ENCODE data around the gene OAF.
"Not testable (repeated sequence)": the region's sequence is repeated elsewhere in the genome, so short reads cannot be mapped to it uniquely, and the experiment has no call there.

Gene OAF

DNA sequence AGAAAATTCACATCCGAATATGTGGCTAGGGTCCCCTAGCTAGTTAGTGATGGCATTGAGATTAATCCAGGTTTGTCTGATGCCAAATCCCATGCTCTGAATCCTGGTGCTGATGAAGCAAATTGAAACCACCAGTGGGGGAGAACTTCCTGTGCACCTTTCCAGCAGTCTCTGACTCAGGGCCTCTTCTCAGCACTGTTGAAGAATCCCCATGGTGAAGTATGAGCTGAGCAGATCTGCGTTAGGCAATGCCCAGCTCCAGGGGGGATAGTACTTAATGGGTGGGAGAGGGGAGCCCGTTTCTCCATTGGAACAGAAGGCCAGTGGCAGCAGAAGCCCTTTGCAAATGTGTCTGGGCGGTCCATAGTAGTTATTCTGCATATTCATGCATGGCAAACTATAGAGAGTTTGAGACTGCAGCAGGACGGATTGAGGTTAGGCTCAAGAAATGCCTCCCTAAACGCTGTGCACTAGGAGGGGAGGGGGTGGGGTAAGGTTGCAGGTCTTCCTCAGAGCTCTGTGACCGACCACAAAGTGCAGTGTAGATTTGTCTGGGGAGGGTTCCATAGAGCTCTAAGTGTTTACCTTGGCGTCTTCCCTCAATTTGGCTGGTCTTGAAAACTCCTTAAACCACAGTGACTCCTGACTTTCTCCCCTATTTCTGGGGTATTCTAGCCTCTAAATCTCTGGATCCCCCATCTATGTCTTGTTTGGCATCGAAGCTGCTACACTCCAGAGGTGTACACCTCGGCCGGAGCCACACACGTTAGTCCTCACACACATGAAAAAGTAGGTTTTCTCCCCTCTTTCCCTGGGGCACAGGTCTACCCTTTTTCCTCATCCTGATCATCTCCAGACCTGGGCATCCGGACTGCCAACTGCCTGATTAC is 33.9 kb downstream of the OAF start:
- DNase-seq (ENCODE audit: low spot score) = no peak

- DNase-seq (ENCODE audit: low spot score) = no peak
Observed at GRCh38 chr11:120245434-120245833, 34.6 kb downstream of the OAF start.

DNA sequence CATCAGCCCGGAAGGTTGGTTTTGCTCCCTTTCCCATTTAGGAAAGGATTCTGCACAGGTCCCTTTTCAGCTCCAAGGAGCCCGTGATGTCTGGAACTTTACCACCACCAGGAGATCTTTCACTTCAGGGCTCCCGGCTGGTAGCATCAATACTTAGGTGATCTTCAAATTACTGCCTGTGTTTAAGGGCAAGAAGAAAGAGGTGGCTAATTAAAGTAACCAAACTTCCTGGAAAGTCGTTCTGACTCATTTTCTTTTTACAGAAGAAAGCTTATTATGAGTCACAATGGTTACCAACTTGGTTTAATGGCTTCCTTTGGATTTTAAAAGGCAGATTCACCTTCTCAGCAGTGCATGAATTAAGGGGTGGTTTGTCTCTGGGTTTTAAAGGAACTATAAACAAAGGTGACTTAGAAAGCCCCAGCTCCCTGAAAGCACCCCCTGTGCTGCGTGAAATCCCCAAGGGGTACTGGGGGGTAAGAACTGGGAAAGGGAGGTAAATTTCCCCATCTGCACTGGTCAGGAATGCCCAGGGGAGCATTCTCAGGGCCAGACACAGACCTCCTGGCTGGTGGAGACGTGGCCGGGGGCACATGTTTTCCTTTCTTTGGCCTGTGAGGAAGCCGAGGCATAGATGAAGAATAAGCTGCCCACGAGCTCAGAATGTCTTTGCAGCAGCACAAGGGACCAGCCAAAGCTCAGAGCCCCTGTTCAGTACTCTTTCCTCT is 37.9 kb downstream of the OAF start:
- no peak for DNase-seq (ENCODE audit: low spot score)

GRCh38 chr11:120249279-120250262 is 38.7 kb downstream of the OAF start:
- DNase-seq (ENCODE audit: low spot score) = no peak

DNA sequence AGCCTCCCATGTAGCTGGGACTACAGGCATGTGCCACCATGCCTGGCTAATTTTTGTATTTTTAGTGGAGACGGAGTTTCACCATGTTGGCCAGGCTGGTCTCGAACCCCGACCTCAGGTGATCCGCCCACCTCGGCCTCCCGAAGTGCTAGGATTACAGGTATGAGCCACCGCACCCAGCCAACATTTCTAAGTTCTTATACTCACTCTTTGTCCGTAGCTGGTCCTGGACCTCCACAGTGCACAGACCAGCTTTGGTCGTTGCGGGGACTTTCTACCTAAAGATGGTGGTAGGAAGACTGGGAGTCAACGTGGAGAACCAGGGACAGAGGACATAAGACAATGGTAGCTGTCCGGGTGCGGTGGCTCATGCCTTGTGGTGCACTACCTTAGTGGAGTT is 42.5 kb downstream of the OAF start:
- not testable (repeated sequence) for DNase-seq (ENCODE audit: low spot score)

- peak; percentile 64 for DNase-seq (ENCODE audit: low spot score)
Observed at GRCh38 chr11:120254788-120255518, 44.1 kb downstream of the OAF start.

GRCh38 chr11:120255519-120255866 is 44.7 kb downstream of the OAF start:
- DNase-seq (ENCODE audit: low spot score) = no peak

DNA sequence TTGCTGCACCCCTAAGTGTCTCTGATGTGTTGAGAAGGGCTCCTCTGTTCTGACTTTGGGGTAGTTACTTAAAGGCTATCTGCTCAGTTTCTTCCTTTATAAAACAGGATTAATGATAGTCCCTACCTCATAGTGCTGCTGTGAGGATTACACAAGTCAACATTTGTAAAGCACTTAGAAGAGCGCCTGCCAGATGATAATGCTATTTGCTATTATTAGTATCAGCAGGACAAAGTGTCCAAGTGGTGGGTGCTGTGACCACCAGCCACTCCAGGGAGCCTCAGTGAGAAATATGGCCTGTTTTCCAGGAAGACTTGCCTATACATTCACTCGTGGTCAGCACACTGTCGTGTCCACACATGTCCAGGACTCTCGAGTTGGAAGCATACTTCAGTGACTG is 45.3 kb downstream of the OAF start:
- no peak for DNase-seq (ENCODE audit: low spot score)

DNA sequence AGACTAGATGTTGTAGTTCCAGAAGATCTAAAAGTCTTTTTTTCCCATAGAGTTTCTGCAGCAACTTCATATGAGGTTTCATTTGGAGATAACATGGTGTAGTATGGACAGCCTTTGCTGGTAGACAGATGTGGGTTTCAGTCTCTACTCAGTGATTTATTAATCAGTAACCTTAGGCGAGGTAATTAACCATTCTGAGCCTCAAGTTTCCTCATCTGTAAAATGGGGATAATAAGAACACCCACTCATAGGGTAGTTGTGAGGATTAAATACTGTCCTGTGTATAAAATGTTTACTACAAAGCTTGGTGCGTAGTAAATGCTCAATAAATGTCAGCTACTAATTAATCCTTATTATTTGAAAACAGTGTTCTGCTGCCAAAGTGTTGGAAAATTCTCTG is 45.9 kb downstream of the OAF start:
- no peak for DNase-seq (ENCODE audit: low spot score)

DNA sequence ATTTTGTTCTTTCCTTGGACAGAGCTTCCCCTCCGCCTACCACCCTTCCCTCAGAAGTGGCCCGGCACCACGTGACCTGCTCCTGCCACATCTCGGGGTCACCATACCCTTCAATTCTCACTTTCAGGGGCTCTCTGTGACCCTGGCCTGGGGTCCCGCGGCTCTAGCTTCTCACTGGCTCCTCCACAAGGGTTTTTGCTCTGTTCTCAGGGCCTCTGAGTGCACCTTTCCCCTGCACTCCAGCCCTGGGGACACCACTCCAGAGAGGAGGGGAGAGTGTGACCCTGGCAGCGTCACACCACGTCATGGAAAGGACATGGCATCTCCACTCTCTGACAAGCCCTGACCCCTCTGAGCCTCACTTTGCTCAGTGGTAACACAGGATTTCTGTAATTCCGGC is 46.5 kb downstream of the OAF start:
- no peak for DNase-seq (ENCODE audit: low spot score)

DNA sequence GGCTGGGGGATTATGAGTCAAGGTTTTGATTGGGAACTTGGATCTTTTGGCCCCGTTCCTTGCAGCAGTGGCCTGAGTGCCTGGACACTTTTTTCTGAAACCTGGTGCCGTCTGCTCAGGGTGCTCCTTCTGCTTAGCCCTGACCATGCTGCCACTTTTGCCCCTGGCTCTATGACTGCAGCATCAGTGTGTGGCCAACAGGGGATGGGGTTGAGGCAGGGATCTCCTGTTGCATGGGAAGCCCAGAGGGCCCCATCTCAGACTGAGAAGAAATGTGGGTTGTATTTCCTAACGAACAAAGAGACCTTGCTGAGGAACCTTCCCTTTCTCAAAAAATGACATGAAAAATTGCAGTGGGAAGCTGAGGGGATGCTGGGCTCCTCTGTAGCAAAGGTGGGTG is 47.8 kb downstream of the OAF start:
- DNase-seq (ENCODE audit: low spot score) = no peak

GRCh38 chr11:120259241-120259640 is 48.4 kb downstream of the OAF start:
- no peak for DNase-seq (ENCODE audit: low spot score)

GRCh38 chr11:120259988-120260565 is 49.2 kb downstream of the OAF start:
- DNase-seq (ENCODE audit: low spot score) = no peak

GRCh38 chr11:120260616-120261015 is 49.8 kb downstream of the OAF start:
- DNase-seq (ENCODE audit: low spot score) = no peak

DNA sequence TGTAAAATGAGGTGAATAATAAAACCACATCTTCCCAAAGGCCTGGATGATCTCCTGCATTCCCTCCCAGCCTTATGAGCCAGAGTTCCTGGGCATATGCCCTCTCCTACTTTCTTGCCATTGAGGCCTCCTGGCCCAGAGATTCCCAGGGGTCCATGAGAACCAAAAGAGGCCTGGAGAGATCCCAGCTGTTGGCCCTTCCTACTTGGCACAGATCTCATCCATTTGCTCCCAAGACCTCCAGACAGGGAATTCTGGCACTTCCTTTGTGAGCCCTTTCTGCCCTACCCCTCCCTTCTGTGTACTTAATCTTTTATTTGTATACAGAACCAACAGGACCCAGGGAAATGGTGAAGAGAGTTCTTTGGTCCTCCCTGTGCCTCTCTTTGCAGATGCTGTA is 50.5 kb downstream of the OAF start:
- no peak for DNase-seq (ENCODE audit: low spot score)

DNA sequence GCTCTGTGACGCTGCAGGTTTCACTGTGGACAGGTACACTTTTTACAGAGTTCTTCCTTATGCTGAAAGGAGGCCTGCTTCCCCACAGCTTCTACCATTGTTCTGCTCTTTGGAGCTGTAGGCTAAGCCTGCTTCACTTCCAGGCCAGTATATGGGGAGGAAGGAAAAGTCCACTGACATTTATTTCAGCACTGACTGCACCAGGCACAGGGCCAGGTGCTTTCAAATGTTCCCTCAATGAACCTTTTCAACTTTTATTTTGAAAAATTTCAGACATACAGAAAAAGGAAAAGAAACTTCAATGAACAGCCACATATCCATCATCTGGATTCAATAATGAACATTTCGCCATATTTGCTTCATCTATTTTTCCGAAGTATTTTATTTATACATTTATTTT is 51.1 kb downstream of the OAF start:
- DNase-seq (ENCODE audit: low spot score) = no peak

GRCh38 chr11:120267319-120267718 is 56.5 kb downstream of the OAF start:
- DNase-seq (ENCODE audit: low spot score) = no peak

DNA sequence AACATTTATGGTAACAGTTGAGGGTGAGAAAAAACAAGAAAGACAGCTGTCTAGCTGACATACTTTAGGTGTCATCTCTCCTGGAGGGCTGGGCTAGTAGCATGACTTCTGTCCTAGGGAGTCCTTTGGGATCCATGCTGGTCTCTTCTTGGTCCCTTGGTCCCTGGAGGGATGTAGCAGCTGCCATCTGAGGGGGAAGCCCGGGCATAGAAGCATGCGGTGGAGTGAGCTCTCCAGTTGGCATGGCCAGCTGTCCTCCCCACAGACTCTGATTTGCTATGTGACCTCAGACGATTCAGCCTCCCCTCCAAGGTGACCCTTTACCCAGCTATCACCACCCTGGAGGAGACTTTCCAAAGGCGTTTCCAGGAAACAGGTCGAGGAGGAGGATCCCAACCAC is 57.9 kb downstream of the OAF start:
- DNase-seq (ENCODE audit: low spot score) = no peak

GRCh38 chr11:120270386-120270785 is 59.6 kb downstream of the OAF start:
- no peak for DNase-seq (ENCODE audit: low spot score)

- no peak for DNase-seq (ENCODE audit: low spot score)
Observed at GRCh38 chr11:120271672-120272071, 60.8 kb downstream of the OAF start.

DNA sequence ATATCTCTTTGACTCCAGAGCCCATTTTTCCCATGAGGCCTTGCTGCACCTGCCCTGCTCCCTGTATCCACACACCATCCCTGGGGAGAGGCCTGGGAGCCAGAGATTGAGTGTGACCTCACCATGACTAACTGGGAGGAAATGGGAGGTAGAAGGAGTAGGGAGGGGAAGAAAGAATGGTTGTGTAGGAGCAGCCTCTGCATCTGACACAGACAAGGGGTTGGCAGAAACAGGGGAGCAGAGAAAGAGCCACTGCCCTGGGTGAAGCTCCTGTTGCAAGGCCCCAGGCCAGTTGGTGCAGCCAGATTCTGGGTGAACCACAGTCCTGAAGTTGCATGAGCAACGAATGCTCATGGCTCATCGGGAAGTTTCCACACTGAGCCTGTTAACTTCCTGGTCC is 61.5 kb downstream of the OAF start:
- no peak for DNase-seq (ENCODE audit: low spot score)
